Nephron (organoid): Measurements from ENCODE around the gene TAOK1.

Source experiments
- H3K27ac Mint-ChIP-seq, 3 experiments: 2 replicates each; pipeline ENCODE4 v1.8.0; 2020; ENCODE audit warnings: mixed read lengths in 3 of 3, mild to moderate bottlenecking in 2 of 3, moderate library complexity in 1 of 3
- H3K27me3 Mint-ChIP-seq: 2 replicates; pipeline ENCODE4 v1.8.0; 2021; ENCODE audit warnings: low read depth, mild to moderate bottlenecking, moderate library complexity, mixed read lengths
- H3K36me3 Mint-ChIP-seq: 2 replicates; pipeline ENCODE4 v1.8.0; 2020; ENCODE audit warnings: low read depth, mixed read lengths
- H3K4me1 Mint-ChIP-seq: 2 replicates; pipeline ENCODE4 v1.8.0; 2020; ENCODE audit warnings: mixed read lengths
- H3K4me3 Mint-ChIP-seq, 3 experiments: 2 replicates each; pipeline ENCODE4 v1.8.0; 2020; ENCODE audit warnings: mild to moderate bottlenecking in 3 of 3, mixed read lengths in 3 of 3, moderate library complexity in 2 of 3
- H3K9me3 Mint-ChIP-seq: 2 replicates; pipeline ENCODE4 v1.8.0; 2020; ENCODE audit warnings: mixed read lengths
- CTCF ChIP-seq, 3 experiments: fragments of 200-600 bp; sonication (generic); IDR thresholded peaks; one replicate each; pipeline ENCODE4 v1.5.0; 2021; ENCODE audit warnings: antibody characterized with exemption in 3 of 3; ENCODE audit not compliant: unreplicated experiment in 3 of 3

Gene TAOK1

GRCh38 chr17:29573558-29573869 is 183.4 kb downstream of the TAOK1 start:
- Mint-ChIP-seq H3K4me1 (peaks cover 28% of the 10 kb centered on the region), H3K27me3 (peaks cover 13% of the 10 kb centered on the region), H3K4me3 (peak overlapping the region in 2 of 3 experiments; percentile 48 to 64), H3K27ac (peak overlapping the region in 1 of 3 experiments; percentile 47), H3K36me3 (peaks cover 18% of the 10 kb centered on the region), H3K9me3 (no peaks in the 10 kb centered on the region)
- TF ChIP-seq CTCF (IDR thresholded peaks at IDR 0.05; ENCODE audit: unreplicated experiment in 3 of 3), result no peak

- Mint-ChIP-seq H3K4me1 (peaks cover 27% of the 10 kb centered on the region), H3K9me3 (no peaks in the 10 kb centered on the region), H3K4me3 (peak overlapping the region in 1 of 3 experiments; percentile 38), H3K36me3 (peaks cover 18% of the 10 kb centered on the region), H3K27ac (peak overlapping the region in 1 of 3 experiments; percentile 41), H3K27me3 (peaks cover 10% of the 10 kb centered on the region)
- TF ChIP-seq CTCF (IDR thresholded peaks at IDR 0.05; ENCODE audit: unreplicated experiment in 3 of 3), result no peak
Observed at GRCh38 chr17:29573871-29574731, 183.9 kb downstream of the TAOK1 start.

- Mint-ChIP-seq H3K4me3 (peak overlapping the region in 1 of 3 experiments; percentile 38), H3K9me3 (no peaks in the 10 kb centered on the region), H3K27me3 (peaks cover 9% of the 10 kb centered on the region), H3K4me1 (peaks cover 26% of the 10 kb centered on the region), H3K27ac (peak overlapping the region in 1 of 3 experiments; percentile 41), H3K36me3 (peaks cover 19% of the 10 kb centered on the region)
- no peak for TF ChIP-seq CTCF (IDR thresholded peaks at IDR 0.05; ENCODE audit: unreplicated experiment in 3 of 3)
Observed at GRCh38 chr17:29574732-29575510, 184.8 kb downstream of the TAOK1 start.

GRCh38 chr17:29575511-29576213 is 185.5 kb downstream of the TAOK1 start:
- peaks cover 6% of the 10 kb centered on the region for H3K27me3 Mint-ChIP-seq
- peaks cover 30% of the 10 kb centered on the region for H3K4me1 Mint-ChIP-seq
- H3K36me3 Mint-ChIP-seq, result peaks cover 24% of the 10 kb centered on the region
- no peak for TF ChIP-seq CTCF (IDR thresholded peaks at IDR 0.05; ENCODE audit: unreplicated experiment in 3 of 3)
- no peak overlapping the region for H3K4me3 Mint-ChIP-seq
- H3K27ac Mint-ChIP-seq, result no peak overlapping the region
- H3K9me3 Mint-ChIP-seq, result no peaks in the 10 kb centered on the region

- no peaks in the 10 kb centered on the region for H3K9me3 Mint-ChIP-seq
- H3K27ac Mint-ChIP-seq, result no peak overlapping the region
Observed at GRCh38 chr17:29576214-29577000, 186.2 kb downstream of the TAOK1 start.

More at GRCh38 chr17:29576214-29577000, 186.2 kb downstream of the TAOK1 start:
- Mint-ChIP-seq H3K27me3 (no peaks in the 10 kb centered on the region), H3K36me3 (peaks cover 20% of the 10 kb centered on the region), H3K4me3 (no peak overlapping the region), H3K4me1 (peaks cover 22% of the 10 kb centered on the region)
- no peak for TF ChIP-seq CTCF (IDR thresholded peaks at IDR 0.05; ENCODE audit: unreplicated experiment in 3 of 3)
